Activated CD4-positive, alpha-beta T cell treated with anti-CD3 and anti-CD28 coated beads for 4 hours (primary cell): Measurements from ENCODE around the gene TANGO6.
"Not testable (repeated sequence)": the region's sequence is repeated elsewhere in the genome, so short reads cannot be mapped to it uniquely, and the experiment has no call there.

Source experiments
- DNase-seq, 2 donors: peaks; one replicate each; pipeline ENCODE4 v3.0.0-alpha.2; 2020

TANGO6 gene

DNA sequence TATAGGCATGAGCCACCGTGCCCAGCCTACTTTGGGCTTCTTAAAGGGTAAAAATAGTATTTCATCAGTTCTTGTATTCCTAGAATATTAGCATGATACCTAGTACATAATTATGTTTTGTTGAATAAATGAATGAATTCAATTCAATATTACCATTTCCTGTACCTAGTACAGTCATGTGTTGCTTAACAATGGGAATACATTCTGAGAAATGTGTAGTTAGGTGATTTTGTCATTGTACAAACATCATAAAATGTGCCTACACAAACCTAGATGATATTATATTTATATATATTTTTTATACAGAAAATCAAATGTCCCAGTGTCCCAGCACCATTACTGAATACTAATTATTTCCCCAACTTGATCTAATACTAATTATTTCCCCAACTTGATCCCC lies 176.5 kb downstream of the TANGO6 start:
- DNase-seq, result no peak

DNA sequence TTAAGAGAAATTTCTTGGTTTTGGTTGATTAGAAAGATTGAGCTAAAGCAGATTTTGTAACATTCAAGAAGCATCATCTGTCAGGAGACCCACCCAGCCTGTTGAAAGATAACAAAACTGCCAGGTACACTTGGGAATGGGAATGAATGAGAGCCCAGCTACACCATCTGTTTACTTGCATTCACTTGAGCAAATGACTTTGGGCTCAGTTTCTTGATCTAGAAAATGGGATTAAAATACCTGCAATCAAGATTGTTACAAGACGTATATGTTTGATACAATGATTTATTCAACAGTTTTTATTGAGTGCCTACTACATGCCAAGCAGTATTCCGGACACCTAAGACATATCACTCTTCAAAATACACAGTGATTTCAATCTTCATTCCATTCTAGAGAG lies 185.8 kb downstream of the TANGO6 start:
- DNase-seq, result no peak

DNA sequence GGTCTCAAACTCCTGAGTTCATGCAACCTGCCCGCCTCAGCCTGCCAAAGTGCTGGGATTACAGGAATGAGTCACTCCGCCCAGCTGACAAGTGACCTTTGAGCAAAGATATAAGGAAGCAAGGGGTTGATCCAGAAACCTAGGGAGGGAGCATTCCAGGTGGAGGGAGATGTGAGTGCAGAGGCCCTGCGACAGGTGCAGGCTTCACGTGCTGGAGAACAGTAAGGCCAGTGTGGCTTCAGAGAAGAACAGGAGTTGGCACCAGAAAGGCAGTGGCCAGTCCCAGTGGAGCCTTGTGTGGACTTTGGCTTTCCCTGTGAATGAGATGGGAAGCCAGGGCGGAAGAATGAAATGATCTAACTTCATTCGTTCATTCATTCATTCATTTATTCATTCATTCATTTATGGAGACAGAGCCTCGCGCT lies 188.6 kb downstream of the TANGO6 start:
- DNase-seq, result no peak

DNA sequence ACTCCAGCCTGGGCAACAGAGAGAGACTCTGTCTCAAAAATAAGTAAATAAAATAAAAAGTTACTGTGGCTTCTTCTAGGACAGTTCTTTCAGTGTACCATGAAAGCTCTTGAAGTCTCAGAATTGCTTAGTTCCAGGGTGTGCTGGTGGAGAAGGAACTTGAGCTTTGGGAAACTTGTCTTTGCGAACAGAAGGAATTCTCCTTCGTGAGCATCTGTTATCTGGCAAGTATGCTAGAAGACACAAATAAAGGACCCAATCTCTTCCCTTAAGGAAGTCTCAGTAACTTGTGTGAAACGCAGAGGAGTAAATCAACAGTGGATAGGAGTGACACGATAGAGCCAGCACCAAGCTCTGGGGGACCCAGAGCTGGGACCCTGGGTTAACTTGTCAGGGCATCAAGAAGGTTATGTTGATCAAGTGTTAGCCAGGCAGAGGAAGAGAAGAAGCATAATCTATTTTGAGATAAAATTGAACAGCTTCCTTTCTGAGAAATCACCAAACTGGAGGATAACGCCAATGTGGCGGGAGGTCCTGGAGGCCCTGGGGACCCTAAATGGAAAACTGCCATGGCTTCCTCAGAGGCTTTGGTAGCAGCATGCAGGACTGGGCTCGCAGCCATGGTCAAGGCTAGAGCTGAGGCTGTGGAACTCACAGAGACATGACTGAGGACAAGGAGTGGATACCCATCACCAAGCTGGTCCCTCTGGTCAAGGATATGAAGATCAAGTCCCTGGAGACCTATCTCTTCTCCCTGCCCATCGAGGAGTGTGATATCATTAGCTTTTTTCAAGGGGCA lies 190.0 kb downstream of the TANGO6 start:
- DNase-seq, result no peak

DNA sequence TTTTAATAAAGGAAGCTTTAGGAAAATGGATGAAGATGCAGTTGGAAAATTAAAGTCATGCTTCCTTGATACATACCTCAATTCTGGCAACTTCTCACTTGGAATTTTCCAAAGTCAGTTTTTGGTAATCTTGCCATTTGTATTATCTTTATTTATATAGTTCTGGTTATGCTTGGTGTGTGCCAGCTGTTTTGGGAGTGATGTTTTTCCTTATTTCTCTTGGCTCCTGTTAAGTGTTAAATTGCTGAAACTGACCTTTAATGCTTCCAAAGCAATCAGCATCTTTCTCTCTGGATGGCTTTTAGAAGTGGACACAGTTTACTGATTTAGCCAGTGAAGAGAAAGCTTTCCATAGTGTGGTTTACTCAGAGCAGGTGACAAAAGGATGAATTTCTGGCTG lies 192.0 kb downstream of the TANGO6 start:
- no peak for DNase-seq

DNA sequence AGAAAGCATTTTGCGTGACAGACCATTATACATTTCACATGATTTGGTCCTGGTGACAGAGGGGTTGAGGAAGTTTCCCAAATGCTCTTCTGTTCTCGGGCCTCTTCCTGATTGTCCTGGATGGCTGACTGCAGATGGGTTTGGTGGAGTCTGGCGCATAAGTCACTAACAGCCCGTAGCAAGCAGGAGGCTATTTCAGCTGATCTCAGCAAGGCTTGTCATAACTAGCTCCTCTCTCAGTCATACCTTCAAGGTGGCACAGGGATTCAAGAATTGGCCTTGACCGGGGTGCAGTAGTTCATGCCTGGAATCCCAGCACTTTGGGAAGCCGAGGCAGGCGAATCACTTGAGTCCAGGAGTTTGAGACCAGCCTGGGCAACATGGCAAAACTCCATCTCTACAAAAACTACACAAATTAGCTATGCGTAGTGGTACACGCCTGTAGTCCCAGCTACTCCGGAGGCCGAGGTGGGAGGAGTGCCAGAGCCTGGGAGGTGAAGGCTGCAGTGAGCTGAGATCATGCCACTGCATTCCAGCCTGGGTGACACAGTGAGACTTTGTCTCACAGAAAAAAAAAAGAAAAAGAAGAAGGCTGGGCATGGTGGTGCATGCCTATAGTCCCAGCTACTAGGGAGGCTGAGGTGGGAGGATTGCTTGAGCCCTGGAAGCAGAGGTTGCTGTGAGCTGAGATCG lies 193.2 kb downstream of the TANGO6 start:
- DNase-seq, result no peak

DNA sequence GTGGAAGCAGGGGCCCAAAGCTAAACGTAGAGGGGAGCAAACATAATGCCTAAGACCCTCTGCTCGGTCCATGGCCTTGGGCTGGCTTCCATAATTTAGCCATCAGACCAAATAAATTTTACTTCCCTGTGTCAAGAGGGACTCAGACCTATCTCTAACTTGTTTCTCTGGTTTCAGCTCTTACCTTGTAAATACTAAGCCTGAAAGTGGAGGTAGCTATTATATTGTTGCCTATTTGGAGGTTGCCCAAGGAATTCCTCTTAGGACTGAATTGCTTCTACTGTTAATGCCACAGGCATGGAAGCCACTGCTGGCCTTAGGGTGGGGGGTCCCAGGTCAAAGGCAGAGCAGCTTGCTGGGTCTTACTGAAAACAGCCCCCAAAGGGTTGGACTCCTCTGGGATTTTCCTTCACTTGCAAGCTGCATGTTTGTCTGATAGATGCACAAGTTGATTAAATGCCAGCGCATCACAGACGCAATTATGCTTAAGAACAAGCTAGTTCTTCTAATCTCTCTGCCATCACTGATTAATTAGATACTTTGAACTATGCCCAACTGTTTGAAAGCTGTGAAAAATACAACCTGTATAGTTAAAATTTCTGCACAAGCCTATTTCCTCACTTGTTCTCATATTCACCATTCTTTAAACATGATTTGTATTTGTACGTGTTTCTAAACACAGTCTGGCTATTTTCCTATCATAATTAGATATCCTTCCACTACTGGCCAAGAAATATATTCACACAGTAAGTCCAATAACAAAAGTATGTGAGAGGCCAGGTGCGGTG lies 194.2 kb downstream of the TANGO6 start:
- DNase-seq, result no peak

DNA sequence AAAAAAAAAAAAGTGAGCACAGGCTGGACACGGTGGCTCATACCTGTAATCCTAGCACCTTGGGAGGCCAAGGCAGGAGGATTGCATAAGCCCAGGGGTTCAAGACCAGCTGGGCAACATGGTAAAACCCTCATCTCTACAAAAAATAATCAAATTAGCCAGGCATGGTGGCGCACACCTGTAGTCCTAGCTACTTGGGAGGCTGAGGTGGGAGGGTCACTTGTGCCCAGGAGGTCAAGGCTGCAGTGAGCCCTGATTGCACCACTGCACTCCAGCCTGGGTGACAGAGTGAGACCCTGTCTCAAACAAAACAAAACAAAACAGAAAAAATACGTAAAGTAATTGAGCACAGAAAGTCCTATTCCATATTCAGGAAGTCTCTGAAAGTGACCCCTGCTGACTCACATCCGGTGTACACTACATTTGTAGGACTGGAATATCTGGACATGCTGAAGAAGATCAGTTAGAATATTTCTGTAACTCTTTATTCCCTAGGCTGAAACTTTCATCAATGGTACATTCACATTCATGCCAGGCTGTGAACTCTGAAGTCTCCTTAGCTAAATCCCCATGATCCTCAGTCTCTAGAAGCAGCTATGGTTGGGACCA lies 196.1 kb downstream of the TANGO6 start:
- no peak for DNase-seq

DNA sequence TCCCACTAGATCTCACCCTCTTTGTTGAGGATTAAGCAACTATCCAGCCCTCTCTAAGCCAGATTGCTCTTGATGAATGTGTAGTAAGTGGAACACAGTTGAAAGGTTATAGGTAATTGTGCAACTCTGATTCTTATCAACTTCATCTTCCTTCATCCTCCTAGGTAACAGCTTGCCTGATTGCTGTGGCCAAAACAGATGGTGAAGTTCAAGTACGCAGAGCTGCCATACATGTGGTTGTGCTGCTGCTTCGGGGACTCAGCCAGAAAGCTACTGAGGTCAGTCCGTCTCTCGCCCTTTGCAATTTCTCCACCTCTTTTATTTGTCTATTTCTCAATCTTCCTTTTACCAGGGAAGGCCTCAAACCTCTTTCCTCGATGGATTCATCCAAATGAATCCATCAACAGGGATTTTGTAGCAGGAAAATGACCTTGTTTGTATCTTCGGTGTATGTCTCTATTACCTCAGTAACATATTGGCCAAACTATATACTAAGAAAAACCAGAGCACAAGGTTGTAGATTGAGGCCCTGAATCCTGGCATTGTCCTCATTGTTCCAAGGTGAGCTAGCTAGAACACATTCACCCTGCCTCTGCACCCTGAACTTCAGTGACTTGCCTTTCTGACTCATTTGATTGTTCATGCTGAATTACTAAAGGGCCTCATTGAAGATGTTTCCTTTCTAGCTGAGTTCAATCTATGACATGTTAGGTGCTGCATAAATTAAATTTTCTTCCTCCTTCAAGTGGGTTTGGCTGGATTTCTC lies 197.0 kb downstream of the TANGO6 start:
- DNase-seq, result no peak

DNA sequence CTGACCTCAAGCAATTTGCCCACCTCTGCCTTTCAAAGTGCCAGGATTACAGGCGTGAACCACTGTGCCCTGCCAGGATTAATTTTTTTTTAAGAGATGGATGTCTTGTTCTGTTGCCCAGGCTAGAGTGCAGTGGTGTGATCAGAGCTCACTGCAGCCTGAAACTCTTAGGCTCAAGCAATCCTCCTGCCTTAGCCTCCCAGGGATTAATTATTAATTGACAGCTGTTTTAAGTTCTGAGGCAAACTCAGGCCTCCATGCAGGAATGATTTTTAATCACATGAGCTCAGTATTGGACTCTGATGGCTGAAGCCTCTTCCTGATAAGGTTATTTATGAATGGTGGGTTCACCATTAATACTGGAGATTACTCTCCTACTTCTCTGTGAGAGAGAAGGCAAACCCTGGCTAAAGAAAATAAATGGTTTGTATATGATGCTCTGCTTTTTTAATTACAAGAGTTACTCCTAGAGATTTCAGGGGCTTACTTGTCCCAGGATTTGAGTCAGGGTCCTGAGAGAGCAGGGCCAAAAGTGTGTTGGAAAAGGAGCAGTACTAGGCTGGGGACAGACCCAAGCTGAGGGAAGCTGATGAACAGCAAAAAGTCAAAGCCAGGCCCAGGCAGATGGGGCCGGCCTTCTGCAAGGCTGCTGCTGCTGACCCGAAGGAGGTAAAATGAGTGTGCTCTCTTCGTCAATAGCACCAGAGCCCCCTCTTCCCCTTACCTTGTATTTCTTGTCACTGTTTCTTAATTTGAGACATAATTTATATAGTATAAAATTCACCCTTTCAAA lies 205.2 kb downstream of the TANGO6 start:
- DNase-seq, result no peak

DNA sequence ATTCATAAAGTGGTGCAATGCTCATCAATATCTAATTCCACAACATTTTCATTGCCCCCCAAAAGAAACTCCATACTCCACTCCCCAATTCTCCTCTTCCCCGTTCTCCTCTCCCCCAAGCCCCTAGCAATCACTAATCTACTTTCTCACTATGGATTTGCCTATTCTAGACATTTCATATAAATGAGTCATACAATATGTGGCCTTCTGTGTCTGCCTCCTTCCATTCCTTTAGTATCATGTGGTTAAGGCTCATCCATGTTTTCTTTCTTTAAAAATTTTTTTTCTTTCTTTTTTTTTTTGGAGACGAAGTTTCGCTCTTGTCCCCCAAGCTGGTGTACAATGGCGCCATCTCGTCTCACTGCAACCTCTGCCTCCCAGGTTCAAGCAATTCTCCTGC lies 205.8 kb downstream of the TANGO6 start:
- no peak for DNase-seq

DNA sequence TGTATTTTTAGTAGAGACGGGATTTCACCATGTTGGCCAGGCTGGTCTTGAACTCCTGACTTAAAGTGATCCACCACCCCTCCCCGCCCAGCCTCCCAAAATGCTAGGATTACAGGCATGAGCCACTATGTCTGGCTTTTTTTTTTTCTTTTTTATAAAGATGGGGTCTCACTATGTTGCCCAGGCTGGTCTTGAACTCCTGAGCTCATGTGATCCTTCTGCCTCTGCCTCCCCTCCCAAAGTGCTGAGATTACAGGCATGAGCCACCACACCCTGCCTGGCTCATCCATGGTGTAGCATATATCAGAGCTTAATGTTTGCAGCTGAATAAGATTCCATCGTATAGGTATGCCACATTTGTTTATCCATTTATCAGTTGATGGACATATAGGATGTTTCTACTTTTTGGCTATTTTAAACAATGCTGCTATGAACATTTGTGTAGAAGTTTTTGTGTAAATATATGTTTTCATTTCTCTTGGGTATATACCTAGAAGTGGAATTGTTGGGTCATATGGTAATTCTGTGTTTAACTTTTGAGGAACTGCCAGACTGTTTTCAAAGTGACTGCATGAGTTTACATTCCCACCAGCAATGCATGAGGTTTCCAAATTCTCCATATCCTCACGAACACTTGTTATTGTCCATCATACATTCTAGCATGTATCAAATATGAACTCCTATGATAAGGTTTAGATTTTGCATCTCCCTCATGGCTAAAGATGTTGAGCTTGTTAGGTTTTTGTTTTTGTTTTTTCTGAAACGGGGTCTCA lies 206.5 kb downstream of the TANGO6 start:
- no peak for DNase-seq

DNA sequence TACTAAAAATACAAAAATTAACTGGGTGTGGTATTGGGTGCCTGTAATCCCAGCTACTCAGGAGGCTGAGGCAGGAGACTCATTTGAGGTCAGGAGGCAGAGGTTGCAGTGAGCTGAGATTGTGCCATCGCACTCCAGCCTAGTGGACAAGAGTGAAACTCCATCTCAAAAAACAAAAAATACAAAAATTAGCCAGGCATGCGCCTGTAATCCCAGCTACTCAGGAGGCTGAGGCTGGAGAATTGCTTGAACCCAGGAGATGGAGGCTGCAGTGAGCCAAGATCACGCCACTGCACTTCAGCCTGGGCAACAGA lies 208.1 kb downstream of the TANGO6 start:
- DNase-seq, result not testable (repeated sequence)

DNA sequence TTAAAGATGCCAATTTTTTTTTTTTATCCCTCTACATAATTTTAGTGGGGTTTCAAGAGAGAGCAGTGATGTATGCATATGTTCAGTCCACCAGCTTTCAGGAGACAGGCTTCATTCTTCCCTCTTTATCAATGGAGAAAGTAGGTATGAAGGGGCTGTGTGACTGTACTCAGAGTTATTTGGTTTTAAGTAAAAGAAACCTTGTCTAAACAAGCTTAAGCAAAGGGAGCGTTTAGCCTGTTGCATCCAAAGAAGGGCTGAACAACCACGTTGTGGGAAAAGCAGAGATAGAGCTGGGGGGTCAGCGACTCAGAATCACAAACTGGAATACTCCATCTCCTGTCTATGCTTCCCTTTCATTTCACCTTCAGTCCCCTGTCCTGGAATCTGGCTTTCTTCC lies 211.7 kb downstream of the TANGO6 start:
- no peak for DNase-seq

DNA sequence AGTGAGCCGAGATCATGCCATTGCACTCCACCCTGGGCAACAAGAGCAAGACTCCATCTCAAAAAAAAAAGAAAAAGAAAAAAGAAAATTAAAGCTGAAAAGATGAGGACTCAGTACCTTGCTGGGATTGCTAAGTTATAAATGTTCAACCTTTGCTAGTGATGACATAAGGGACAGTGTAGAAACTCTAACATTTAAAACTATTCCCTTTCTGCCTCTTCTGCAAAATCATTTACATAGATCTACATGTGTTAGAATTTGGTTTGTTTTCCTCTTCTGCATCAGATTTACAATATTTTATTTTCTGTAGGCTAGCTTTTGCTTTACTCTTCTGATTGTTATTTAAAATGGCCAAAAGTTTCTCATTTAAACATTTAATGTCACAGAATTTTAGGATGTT lies 212.6 kb downstream of the TANGO6 start:
- DNase-seq, result no peak

DNA sequence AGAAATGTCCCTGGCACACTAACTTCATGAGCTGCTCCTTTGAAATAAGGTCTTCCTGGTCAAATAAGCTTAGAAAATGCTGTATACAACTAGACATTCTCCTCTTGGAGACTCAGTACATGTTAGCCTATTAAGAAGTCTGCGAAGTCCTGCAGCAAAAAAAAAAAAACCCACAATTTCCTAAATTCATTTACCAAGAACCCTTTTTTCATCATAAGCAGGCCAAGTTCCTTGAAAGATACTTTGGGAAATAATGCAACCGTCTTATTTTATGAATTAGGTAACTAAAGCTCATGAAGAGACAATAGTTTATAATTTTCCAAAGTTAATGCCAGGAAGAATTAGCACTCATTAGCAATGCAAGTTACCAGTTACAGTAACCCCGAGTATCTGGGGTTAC lies 213.1 kb downstream of the TANGO6 start:
- no peak for DNase-seq

DNA sequence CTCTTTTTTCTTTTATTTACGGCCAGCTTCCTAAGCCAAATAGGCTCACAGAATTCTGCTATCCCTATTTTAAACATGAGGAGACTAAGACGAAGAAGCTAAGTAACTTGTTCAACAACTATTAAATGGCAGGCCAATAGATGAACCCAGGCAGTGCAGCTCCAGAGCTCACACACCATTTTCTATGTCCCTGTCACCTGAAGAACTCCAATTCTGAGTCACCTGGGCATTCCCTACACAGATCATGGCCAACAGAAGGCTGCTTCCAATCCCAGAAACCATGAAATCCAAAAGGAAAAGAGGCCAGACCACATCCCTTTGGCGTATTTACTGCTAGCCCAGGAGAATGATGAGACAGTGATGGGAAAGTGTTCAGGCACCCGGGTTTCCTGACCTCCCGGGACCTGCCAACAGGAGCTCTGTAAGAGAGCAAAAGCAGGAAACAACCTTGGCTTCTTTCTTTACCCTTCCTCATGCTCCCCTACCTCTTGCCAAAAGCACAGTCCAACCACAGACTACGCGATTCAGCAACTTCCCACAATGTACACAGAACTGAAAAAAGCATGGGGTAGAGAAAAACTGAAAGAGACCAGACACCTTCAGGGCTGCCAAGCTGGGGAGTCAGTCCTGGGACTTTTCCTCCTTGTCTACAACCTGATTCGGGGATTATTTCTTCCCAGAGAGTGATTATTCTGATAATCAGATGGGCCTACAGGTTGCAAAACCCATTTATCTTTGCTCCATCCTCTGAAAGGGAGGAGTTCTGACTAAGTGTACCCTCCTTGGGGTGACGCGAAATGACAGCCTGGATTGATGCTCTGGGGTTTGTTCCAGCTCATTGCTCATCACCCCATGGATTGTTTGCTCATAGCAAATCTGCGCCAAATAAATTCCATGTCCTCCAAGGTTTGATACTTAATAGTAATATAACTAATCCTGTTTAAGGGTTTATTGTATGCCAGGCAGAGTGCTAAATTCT lies 214.4 kb downstream of the TANGO6 start:
- DNase-seq, result no peak

DNA sequence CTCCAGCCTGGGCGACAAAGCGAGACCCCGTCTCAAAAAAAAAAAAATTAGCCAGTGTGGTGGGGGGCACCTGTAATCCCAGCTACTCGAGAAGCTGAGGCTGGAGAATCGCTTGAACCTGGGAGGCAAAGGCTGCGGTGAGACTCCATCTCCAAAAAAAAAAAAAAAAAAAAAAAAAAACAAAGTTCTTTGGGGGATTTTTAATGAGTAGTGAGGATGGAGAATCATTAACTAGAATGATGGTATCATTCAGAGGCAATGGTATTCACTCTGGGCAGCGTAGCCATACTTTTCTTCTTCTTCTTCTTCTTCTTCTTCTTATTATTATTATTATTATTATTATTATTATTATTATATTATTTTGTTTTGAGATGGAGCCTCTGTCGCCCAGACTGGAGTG lies 220.2 kb downstream of the TANGO6 start:
- DNase-seq, result not testable (repeated sequence)

DNA sequence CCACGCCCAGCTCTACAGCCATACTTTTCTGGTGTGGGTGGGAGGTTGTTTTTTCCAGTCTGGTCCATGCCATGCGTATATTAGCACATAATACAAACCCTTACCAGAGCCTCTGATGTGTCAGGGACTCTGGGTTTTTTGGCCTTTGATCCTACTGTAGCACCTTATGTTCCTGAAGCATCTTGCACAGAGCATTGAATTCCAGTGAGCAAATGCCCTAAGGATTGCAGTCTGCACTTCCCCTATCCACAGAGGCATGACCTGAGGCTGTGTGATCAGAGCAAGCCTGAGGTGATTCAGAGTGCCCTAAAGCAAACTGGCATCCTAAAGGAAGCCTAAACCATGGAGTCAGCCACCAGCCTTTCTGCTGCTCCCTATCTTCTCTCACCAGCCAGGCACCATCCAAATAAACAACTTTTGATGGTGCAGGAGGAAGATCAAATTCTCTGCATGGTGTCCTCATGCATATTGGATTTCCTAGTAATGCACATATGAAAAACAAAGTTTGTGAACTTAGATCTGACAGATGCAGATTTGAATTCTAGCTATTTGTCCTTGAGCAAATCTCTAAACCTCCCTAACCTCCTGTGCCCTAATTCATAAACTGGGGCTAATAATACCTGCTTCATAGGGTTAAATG lies 220.9 kb downstream of the TANGO6 start:
- DNase-seq, result no peak
